AG04450 (cell line): ENCODE results near the gene LTK. TPM values are rescaled to one million over a fixed set of nuclear protein-coding genes. Genes with fewer than 3 reads are reported as not detected.

ENCODE experiments used
- CTCF ChIA-PET: fragments of 300-600, 350-600 bp; formaldehyde crosslinking; extraction: SDS; loops from one replicate; lab custom pipeline; 2022; ENCODE audit warnings: antibody characterized with exemption, inconsistent platforms; lab: Charles Lee
- POLR2A ChIA-PET: fragments of 350-600 bp; formaldehyde crosslinking; extraction: SDS; loops from one replicate; lab custom pipeline; 2021; ENCODE audit warnings: antibody characterized with exemption, inconsistent platforms; lab: Yijun Ruan, JAX
- DNase-seq: peaks from one replicate; pipeline ENCODE4 v3.0.0-alpha.2; 2011; ENCODE audit warnings: low read depth, low spot score
- H3K27ac ChIP-seq: one replicate; pipeline ENCODE4 v1.5.1; 2012; ENCODE audit warnings: low read depth, low read length, control low read depth
- H3K27me3 ChIP-seq: one replicate; pipeline ENCODE4 v1.6.0; 2012; ENCODE audit warnings: low read length; ENCODE audit not compliant: control insufficient read depth, insufficient read depth
- H3K4me3 ChIP-seq: 2 replicates; pipeline ENCODE4 v1.5.1; 2011; ENCODE audit warnings: mild to moderate bottlenecking, low read depth, low read length, control low read depth
- H3K9me3 ChIP-seq: 2 replicates; pipeline ENCODE4 v1.5.1; 2012; ENCODE audit warnings: low read length; ENCODE audit not compliant: control insufficient read depth, insufficient read depth
- polyA plus RNA-seq: library from polyadenylated mRNA; depleted of rRNA; stranded (reverse); fragments of >200 nt; gene quantifications from 2 replicates; pipeline ENCODE4 v1.2.3, GENCODE V29; 2011
- TF ChIP-seq, protein P1 (sequence below): IDR thresholded peaks from 2 replicates; pipeline ENCODE4 v1.5.1; 2011; ENCODE audit warnings: low read depth, low read length, control low read depth, inconsistent platforms

LTK gene
- polyA plus RNA-seq, 1 experiment = 0.09 TPM

DNA sequence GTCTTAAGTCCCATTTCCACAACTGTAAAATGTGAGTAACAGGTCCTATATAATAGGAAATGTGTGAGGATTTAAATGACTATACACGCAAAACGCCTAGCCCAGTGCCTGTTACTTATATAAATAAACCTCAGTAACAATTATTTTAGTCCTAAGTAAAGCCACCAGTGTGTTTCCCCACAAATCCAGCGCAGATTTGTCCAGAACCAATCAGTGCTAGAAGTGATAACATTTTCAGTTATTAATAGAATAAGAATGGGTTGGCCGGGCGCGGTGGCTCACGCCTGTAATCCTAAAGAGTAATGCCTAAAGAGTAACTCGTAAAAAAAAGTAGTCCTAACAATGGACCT is 29.9 kb upstream of the LTK start:
- ChIA-PET CTCF (interaction anchor here (2.2 kb wide), 1 partner anchor 14 kb away, joined by 6 read pairs; no protein-coding TSS in a partner anchor), POLR2A (interaction anchor here (0.6 to 1.3 kb wide), 12 partner anchors 9 to 327 kb away, joined by 3 to 9 read pairs (median 6); partner anchors contain the start of genes ITPKA and MGA)
- Histone ChIP-seq H3K27me3 (no peaks in the 10 kb centered on the region), H3K9me3 (no peaks in the 10 kb centered on the region), H3K27ac (no peak overlapping the region), H3K4me3 (peak overlapping the region; percentile 98)
- TF ChIP-seq, protein P1, sequence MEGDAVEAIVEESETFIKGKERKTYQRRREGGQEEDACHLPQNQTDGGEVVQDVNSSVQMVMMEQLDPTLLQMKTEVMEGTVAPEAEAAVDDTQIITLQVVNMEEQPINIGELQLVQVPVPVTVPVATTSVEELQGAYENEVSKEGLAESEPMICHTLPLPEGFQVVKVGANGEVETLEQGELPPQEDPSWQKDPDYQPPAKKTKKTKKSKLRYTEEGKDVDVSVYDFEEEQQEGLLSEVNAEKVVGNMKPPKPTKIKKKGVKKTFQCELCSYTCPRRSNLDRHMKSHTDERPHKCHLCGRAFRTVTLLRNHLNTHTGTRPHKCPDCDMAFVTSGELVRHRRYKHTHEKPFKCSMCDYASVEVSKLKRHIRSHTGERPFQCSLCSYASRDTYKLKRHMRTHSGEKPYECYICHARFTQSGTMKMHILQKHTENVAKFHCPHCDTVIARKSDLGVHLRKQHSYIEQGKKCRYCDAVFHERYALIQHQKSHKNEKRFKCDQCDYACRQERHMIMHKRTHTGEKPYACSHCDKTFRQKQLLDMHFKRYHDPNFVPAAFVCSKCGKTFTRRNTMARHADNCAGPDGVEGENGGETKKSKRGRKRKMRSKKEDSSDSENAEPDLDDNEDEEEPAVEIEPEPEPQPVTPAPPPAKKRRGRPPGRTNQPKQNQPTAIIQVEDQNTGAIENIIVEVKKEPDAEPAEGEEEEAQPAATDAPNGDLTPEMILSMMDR = no peak
- no peak for DNase-seq

DNA sequence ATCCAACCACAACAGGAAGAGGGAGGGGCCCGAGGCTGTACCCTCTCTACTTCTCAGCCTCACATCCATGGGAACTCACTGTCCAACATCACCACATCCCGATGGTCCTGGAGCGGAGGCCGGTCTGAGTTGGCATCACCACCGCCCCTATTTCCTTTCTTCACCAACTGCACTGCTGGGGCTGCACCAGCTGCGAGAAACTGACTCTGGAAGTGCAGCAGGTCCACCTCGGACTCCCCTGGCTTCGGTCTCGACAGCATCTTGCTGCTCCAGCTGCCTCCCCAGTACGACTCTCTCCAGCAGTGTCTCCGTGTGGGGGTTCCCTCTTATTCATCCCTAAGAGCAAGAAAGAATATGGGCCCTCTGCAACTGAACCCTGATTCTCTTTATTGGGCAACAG is 23.2 kb upstream of the LTK start:
- TF ChIP-seq, protein P1 = no peak
- DNase-seq = no peak
- Histone ChIP-seq H3K27me3 (no peaks in the 10 kb centered on the region), H3K4me3 (no peak overlapping the region), H3K9me3 (no peaks in the 10 kb centered on the region), H3K27ac (no peak overlapping the region)
- CTCF ChIA-PET = interaction anchor here (0.6 kb wide), 1 partner anchor 248 kb away, joined by 3 read pairs; no protein-coding TSS in a partner anchor
- POLR2A ChIA-PET = no interaction called here

DNA sequence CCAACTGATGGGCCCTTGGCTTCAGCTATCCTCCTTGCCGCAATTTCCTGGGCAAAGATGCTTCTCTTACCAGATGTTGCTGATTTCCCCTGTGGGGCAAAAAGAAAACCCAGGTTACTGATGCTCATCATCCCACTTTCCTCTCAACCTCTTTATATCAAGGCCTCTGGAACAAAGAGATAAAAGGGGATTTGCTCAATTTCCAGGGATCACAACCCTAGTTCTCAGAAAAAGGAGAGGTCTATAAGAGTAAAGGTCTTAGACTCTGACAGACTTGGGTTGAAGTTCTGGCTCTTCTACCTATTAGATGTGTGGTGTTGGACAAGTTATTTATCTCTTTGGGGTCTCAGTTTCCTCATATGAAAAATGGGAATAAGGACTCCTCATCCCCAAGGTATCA is 21.9 kb upstream of the LTK start:
- POLR2A ChIA-PET = no interaction called here
- H3K9me3 ChIP-seq = no peaks in the 10 kb centered on the region
- H3K4me3 ChIP-seq = no peak overlapping the region
- CTCF ChIA-PET = no interaction called here
- no peak for DNase-seq
- TF ChIP-seq, protein P1 = no peak
- H3K27me3 ChIP-seq = no peaks in the 10 kb centered on the region
- H3K27ac ChIP-seq = no peak overlapping the region

DNA sequence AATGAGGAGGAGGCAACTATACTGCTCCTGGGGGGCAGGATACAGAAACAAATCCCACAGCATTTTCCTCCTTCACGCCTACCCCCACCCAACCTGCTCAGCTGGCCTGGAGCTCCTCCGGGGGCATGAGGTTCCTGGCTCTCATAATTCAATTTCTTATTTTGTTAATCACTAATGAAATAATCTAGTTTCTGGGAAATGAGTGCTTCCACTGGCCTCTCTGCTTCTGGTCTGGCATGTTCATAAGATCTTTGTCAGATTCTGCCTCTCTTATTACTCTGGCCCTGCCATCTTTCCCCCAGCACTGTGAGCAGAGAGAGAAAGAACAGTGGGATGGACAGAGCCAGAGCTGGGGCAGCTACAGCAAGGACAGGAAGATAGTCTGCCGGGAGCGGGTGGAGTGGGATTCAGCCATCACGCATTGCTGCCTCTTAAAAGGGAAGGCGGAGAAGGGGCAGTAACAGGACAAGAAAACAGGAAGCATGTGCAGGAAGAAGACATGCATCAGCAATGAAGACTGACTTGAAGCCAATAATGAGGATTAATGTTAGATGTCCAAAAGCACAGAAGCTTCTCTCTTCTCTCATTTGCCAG is 16.8 kb upstream of the LTK start:
- ChIA-PET POLR2A (interaction anchor here (1.8 kb wide), 1 partner anchor 14 kb away, joined by 6 read pairs; the partner anchor contains the start of gene RPAP1), CTCF (no interaction called here)
- Histone ChIP-seq H3K27me3 (no peaks in the 10 kb centered on the region), H3K9me3 (no peaks in the 10 kb centered on the region), H3K27ac (no peak overlapping the region), H3K4me3 (no peak overlapping the region)
- TF ChIP-seq, protein P1 = no peak
- DNase-seq = no peak

DNA sequence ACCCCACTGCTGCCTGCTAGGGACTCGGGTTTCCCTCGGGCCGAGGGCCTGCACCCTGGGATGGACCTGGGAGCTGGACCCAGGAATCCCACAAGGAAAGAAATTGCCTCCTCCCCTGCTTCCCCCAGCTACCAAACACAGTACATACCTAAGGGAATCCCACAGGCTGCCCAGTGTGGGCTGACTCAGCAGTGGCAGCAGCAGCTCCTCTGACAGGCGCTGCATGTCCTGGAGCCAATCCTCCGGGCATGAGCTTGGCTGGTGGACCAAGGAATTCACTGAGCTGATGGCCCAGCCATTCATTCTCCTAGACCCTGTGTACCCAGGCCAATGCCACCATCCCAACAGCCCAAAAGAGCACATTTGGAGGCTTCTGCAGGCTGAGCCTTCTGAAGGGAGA is 9.5 kb upstream of the LTK start:
- ChIA-PET CTCF (interaction anchor here (1.3 kb wide), 1 partner anchor 57 kb away, joined by 4 read pairs; no protein-coding TSS in a partner anchor), POLR2A (no interaction called here)
- Histone ChIP-seq H3K4me3 (no peak overlapping the region), H3K27ac (no peak overlapping the region), H3K9me3 (no peaks in the 10 kb centered on the region; the same call in 1 of the 2 replicates), H3K27me3 (no peaks in the 10 kb centered on the region)
- DNase-seq = no peak
- TF ChIP-seq, protein P1 = no peak
